ENCODE results near the gene A1CF. TPM values are rescaled to one million over a fixed set of nuclear protein-coding genes. Genes with fewer than 3 reads are reported as not detected.
"Not testable (repeated sequence)": the region's sequence is repeated elsewhere in the genome, so short reads cannot be mapped to it uniquely, and the experiment has no call there.

The A1CF gene
- total RNA-seq, 1 donor from 2014 or later = not detected

DNA sequence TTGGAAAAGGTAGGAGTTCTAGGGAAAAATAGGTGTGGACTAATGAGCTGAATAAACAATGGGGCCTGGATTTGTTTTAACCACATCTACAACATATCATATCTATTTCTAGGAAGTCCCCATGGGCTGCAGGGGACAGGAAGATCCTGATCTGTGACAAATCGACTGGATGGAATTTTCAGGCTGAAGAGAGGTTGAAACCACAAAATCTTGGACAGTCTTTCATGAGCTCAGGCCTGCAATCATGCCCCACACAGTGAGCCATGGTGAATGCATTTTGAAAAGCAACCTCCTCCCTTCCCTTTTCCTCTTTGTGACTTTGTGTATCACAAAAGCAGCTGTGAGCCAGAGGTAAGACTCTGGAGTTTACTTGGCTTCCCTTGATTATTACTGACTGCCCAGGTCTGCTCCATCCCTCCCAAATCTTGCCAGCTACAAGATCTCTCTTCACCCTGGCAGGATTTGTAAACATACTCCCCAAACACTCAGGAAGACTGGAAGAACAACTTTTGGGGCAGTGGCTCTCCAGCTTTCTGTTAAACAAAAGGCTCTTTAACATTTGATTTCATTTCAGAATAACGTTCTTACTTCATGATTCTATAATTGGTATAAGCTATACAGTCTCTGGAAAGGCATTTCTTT lies 79.3 kb downstream of the A1CF start:
- ATAC-seq (no peak), DNase-seq (no peak)
- intact Hi-C loops (cut with micrococcal nuclease) = no loop called here

DNA sequence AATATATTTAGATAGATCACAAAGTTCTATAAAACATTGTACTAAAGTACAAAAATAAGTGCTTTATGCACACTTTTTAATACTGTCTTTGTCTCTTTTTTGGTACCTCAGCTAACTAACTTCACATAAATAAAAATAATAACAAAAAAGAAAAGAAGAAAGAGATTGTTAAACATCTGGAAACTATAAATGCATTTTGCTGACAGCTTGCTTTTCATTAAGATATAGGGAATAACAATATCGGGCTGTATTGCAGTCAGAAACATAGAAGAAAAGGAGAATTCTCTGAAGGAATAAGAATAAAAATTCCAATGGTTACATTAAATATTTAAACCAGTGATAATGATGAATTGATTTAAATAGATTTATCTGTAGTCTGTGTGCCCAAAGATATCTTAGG lies 85.8 kb downstream of the A1CF start:
- no peak for ATAC-seq
- intact Hi-C loops (cut with micrococcal nuclease) = no loop called here

DNA sequence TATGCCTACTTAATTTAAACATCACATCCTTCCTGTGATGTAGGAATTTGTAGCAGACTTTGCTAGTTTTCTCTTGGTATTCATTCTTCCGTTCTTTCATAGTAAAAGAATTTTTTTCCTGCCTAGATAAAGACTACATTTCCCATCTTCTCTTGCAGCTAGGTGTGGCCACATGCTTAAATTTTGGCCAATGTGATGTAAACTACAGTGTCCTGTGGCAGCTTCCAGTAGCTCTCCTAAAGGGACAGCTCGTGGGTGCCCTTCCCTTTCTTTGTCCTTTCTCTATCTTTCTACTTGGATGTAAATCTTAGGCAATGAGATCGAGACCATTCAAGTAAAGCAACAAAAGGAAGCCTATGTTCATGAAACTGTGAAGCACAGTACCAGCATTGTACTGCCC lies 87.1 kb downstream of the A1CF start:
- intact Hi-C loops (cut with micrococcal nuclease) = no loop called here
- DNase-seq (no peak), ATAC-seq (no peak)

More for the DNA sequence above, 85.8 kb downstream of the A1CF start:
- no peak for DNase-seq

DNA sequence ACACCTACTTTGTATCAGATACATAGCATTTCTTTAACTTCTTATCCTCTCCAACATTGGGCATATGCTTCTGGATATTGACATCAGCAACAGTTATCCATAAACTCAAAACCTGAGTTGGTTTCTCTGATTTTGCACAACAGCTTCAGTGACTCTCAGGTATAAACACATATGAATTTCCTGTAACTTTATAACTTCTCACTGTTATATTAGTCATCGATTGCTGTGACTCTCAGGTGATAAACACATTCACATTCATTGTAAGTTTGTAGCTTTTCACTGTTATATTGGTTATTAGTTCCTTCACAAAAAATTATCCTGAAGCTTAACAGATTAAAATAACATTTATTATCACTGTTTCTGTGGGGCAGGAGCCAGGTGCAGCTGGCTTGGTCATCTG lies 88.7 kb downstream of the A1CF start:
- no peak for ATAC-seq
- no peak for DNase-seq
- intact Hi-C loops (cut with micrococcal nuclease) = no loop called here

DNA sequence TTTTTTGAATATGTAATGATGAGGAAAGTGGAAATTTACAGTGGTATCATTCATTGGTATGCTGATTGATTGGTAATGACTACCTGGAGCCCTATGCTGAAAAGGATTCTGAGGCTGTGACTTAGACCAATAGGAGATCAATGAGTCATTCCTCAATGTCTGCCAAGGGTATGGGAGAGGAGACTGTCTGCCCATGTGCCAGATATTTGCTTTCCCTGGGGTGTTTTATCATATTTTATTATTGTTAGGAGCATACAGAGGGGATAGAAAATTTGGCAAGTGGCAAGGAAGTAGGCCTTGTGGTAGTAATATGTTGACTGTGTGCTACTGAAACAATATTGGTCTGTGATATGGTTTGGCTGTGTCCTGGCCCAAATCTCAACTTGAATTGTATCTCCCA lies 90.9 kb downstream of the A1CF start:
- DNase-seq (no peak), ATAC-seq (no peak)
- intact Hi-C loops (cut with micrococcal nuclease) = no loop called here

DNA sequence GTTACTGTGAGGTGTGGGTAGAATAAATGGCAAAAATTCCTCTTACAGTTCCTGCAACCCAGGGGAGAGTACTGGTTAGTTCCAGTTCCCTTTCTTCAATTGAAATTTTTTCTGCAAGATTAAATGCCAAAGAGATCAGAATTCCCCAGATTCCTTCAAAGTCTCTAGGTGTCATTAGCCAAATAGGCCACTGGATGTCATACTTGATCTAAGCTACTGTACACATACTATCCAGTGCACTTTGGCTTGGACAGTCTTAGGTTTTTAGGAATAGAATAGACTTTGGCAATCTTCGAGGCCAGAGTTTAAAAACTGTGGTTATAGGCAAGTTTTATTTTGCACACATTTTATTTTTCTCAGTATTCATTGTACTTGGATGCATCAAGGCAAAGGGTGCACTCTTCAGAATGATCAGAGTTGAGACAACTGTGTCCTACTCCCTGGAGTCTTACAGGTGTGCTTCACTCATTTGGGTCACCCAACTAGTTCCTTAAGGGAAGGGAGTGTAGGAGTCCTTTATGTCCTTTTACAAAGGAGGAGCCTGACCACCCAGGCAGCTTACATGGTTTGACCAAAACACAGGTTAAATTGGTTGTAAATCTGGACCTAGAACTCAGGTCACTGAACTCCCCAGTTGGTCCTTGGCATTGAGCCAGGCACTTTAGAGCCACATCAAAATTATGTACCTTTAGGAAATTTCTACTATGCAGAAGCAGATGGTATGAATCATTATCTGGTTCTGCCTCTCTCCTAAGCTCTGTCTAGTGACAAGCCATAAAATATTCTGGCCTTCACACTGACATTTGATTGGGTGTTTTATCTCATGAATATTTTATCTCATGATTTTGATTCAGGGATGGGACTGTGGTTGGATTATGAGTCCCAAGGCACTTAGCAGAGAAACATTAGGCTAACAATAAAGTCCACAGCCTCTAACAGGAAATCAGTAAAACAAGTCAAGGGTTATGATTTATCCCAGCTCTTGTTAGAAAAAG lies 96.2 kb downstream of the A1CF start:
- intact Hi-C loops (cut with micrococcal nuclease) = no loop called here
- ATAC-seq = peak; percentile 60
- no peak for DNase-seq

DNA sequence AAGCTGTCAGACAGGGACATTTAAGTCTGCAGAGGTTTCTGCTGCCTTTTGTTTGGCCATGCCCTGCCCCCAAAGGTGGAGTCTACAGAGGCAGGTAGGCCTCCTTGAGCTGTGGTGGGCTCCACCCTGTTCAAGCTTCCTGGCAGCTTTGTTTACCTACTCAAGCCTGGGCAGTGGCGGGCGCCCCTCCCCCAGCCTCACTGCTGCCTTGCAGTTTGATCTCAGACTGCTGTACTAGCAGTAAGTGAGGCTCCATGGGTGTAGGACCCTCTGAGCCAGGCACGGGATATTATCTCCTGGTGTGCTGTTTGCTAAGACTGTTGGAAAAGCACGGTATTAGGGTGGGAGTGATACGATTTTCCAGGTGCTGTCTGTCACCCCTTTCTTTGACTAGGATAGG lies 97.5 kb downstream of the A1CF start:
- intact Hi-C loops (cut with micrococcal nuclease); DNase-seq; ATAC-seq: not testable (repeated sequence)

DNA sequence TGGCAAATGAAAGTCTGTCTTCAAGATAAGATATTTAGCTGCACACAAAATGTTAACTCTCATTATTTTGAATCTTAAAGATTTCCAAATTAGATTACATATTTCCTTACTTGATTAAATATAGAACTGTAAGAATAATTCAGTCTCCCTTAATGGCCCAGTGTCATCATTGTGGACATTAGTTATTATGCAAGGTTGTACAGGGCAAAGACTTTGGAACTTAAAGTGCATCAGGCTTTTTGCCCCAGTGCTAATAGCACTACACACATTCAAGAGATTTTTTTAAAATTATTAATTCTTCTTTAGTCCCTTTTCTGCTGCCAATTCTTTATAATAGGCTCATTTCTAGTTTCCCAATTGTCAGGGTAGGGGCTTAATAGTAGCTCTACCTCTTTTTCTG lies 103.4 kb downstream of the A1CF start:
- ATAC-seq; DNase-seq; intact Hi-C loops (cut with micrococcal nuclease): not testable (repeated sequence)

DNA sequence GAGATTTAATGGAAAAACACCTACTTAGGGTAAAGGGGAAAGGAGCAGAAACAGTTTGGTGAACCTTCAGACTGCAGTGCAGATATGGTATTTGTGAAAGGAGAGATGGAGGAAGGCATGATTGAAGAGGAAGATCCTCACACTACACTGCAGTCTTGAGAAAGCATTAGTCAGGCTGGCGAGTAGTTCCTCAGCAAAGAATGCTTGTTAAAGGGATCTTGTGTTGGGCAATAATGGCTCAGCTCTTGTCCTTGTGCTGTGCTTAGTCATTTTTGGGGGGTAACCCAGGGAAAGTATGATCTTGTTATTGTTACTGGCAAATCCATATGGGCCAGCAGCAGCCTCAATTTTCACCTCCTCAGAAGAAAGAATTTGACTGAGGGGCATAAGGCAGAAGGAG lies 105.4 kb downstream of the A1CF start:
- intact Hi-C loops (cut with micrococcal nuclease); ATAC-seq; DNase-seq: not testable (repeated sequence)

DNA sequence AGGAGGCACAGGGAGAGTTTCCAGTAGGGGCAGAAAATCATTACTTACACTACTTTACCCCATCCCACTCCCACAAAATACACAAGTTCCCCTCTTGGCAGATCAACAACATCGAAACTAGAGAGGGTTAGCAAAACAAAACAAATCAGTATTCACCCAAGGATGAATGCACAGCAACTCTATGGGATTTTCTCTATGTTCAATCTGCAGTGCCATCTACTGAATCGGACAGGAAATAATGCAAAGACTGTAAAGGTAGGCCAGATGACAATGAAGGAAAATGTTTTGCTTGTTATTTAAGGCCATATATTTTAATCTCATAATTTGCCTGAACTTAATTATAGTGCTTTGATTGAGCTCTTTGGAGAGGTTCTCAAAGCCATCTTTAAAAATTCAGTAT lies 110.6 kb downstream of the A1CF start:
- intact Hi-C loops (cut with micrococcal nuclease); ATAC-seq; DNase-seq: not testable (repeated sequence)

DNA sequence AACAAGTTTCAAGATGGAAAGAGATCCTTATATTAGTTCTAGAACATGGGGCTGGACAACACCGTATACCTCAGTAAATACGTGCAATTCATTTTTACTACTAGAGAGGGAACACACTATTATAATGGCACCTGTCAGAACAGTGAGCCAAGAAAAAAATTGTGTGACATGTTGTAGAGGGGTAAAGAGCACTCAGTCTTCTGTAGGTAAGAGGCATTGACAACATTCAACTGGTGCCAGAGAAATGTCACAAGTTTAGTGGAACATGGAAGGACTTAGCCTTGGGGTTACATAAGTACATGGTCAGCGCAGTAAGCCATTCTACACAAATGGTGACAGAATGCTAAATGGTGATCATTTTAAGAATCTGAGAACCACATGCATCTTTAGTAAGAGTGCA lies 113.4 kb downstream of the A1CF start:
- intact Hi-C loops (cut with micrococcal nuclease); DNase-seq; ATAC-seq: not testable (repeated sequence)

DNA sequence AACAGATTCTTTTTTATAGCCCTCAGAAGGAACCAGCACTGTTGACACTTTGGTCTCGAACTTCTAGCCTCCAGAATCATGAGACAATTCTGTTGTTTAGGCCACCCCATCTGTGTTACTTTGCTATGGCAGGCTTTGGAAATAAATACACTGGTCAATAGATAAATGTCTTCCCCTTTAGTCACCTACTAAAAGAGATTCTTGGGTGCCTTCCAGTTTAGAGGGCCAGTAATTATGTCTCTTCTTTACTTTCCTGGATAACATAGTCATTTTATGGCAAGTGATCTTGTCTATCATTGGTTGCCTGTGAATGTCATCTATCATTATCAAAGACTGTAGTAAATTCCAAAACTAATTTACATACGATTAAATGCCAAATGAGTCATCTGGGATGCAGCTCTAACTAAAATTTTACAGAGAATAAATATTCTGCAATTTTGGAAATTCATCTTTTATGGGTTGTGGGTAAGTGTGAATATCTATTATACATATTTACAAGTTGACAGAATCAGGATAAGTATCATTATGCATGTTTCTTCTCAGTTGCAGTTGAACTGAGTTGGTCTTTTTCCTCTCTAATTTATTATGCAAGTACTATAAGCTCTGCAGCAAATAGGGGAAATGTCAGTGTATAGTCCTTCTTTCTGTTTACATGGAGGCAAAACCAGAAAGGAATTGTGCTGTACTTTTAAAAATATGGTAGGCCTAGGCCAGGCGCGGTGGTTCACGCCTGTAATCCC lies 118.5 kb downstream of the A1CF start:
- ATAC-seq; intact Hi-C loops (cut with micrococcal nuclease): not testable (repeated sequence)

More for the DNA sequence above, 118.5 kb downstream of the A1CF start:
- DNase-seq = not testable (repeated sequence)

Other genes starting within 250 kb of the A1CF start
- gene ASAH2B, start 145.7 kb downstream of the A1CF start, total RNA-seq = 4.8 TPM
- gene PRKG1, start 188.9 kb upstream of the A1CF start, total RNA-seq = 24.9 TPM

Measured in left ventricle myocardium superior (tissue), 1 donor.